Adrenal gland (tissue), 12 donors: ENCODE data around the gene CSF2. TPM values are rescaled to one million over a fixed set of nuclear protein-coding genes. Genes with fewer than 3 reads are reported as not detected.

Source experiments
- DNase-seq, 7 donors: peaks; one replicate each; pipeline ENCODE4 v3.0.0-alpha.2; 2019 to 2020
- H3K27ac ChIP-seq, 5 donors: fragments of 200-600 bp; sonication (generic) in 4 of 5; 1 replicate in 3 of 5; 2 replicates in 2 of 5; pipeline versions ENCODE4 v1.5.1 to v1.8.0; 2016 to 2020; ENCODE audit warnings: mild to moderate bottlenecking in 1 of 5
- H3K27me3 ChIP-seq: fragments of 200-600 bp; 2 replicates; pipeline ENCODE4 v1.8.0; 2021
- H3K36me3 ChIP-seq, 2 donors: fragments of 200-600 bp; replicated peaks in 1 of 2; 1 replicate in 1 of 2; 2 replicates in 1 of 2; pipeline versions ENCODE4 v1.5.1 to v1.8.0; 2018 to 2022
- H3K4me1 ChIP-seq, 2 donors: fragments of 200-600 bp; replicated peaks in 1 of 2; 1 replicate in 1 of 2; 2 replicates in 1 of 2; pipeline versions ENCODE4 v1.5.1 to v1.8.0; 2018 to 2021
- H3K4me3 ChIP-seq, 4 donors: fragments of 200-600 bp; sonication (generic) in 3 of 4; one replicate each; pipeline ENCODE4 v1.5.1; 2016 to 2018
- H3K9me3 ChIP-seq, 3 donors: fragments of 200-600 bp; sonication (generic) in 1 of 3; replicated peaks in 1 of 3; 1 replicate in 2 of 3; 2 replicates in 1 of 3; pipeline versions ENCODE4 v1.5.1 to v1.8.0; 2016 to 2021
- POLR2A ChIP-seq, 2 donors: fragments of 450-650 bp; IDR thresholded peaks; one replicate each; pipeline ENCODE4 v1.6.1; 2017; ENCODE audit warnings: antibody characterized with exemption in 2 of 2, mild to moderate bottlenecking in 2 of 2, moderate library complexity in 1 of 2
- WGBS, 4 donors: extraction: QIAGEN DNeasy Blood & Tissue Kit in 2 of 4; methylation state at CpG; one replicate each; pipeline versions ENCODE4 v1.1.5 to v1.1.7; 2013 to 2017; 5-methylcytosine and 5-hydroxymethylcytosine counted together
- intact Hi-C, 2 donors: fragments of 100-400 bp; cut with DNase I; formaldehyde crosslinking; loops; one replicate each; pipeline versions ENCODE4 v1.14.1 to v1.15.0; 2022 to 2023
- polyA plus RNA-seq, 3 donors: library from polyadenylated mRNA; stranded (reverse); fragments of 200-250 nt in 2 of 3; fragments of 350-450 nt in 1 of 3; fragmentation: Illumina TruSeq in 1 of 3; extraction: RNeasy Lipid Tissue Mini Kit (QIAGEN cat#74804) in 1 of 3; gene quantifications; one replicate each; pipeline ENCODE4 v1.2.3, GENCODE V29; 2013 to 2014
- total RNA-seq, 9 donors: library from RNA; depleted of rRNA in 4 of 9; stranded (reverse); fragments of >200 nt in 4 of 9; fragments of 120-200 nt in 1 of 9; fragmentation: NEBNext Ultra II Directional in 1 of 9; extraction: Animal tissue kit (Norgen Biotek cat#: 25700) in 1 of 9; gene quantifications; one replicate each; pipeline versions ENCODE4 v1.1.0 to v1.2.4, GENCODE V29; 2013 to 2023
- TF ChIP-seq, protein P1 (sequence below), 6 experiments: fragments of 450-650 bp in 4 of 6; fragments of 200-600 bp in 2 of 6; sonication (generic) in 1 of 6; IDR thresholded peaks; 1 replicate in 5 of 6; 2 replicates in 1 of 6; pipeline versions ENCODE4 v1.5.1 to v1.8.0; 2016 to 2021; ENCODE audit warnings: antibody characterized with exemption in 6 of 6, mild to moderate bottlenecking in 2 of 6, moderate library complexity in 1 of 6
- donor health status: healthy with polysubstance abuse.
- donor health status: Bipolar disorder and iron deficiency.
- donor health status: DM: yes; HTN: yes; CAD: no.
- donor health status: DM: no; HTN: no; CAD: no.
- donor health status: DM: no; HTN: no; CAD: no.
- donor health status: DM: yes; HTN: yes; CAD: no.

CSF2 gene
- total and polyA plus RNA-seq, 12 donors: 0.31 TPM; not detected in 11

DNA sequence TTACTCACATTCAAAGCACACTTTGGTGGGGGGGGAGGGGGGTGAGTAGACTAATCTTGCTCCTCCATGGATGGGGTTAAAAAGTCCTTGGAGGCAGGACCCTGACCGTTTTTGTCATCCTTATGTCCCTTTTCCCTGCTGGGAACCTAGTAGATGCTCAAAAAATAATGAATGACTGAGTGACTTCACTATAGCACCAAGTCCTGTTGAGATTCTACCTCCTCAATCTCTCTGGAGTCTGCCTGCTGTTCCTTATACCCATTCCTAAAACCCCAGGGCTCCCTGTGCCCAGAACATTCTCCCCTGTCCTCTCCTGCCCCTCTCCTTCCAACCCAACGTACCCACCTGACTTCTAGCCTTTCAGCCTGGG, 2.3 kb upstream of the CSF2 start:
- Histone ChIP-seq H3K27me3 (no peaks in the 10 kb centered on the region), H3K27ac (no peak overlapping the region), H3K36me3 (no peaks in the 10 kb centered on the region), H3K4me3 (no peak overlapping the region), H3K4me1 (no peaks in the 10 kb centered on the region), H3K9me3 (no peaks in the 10 kb centered on the region)
- no peak for TF ChIP-seq POLR2A (IDR thresholded peaks at IDR 0.05)
- TF ChIP-seq, protein P1, sequence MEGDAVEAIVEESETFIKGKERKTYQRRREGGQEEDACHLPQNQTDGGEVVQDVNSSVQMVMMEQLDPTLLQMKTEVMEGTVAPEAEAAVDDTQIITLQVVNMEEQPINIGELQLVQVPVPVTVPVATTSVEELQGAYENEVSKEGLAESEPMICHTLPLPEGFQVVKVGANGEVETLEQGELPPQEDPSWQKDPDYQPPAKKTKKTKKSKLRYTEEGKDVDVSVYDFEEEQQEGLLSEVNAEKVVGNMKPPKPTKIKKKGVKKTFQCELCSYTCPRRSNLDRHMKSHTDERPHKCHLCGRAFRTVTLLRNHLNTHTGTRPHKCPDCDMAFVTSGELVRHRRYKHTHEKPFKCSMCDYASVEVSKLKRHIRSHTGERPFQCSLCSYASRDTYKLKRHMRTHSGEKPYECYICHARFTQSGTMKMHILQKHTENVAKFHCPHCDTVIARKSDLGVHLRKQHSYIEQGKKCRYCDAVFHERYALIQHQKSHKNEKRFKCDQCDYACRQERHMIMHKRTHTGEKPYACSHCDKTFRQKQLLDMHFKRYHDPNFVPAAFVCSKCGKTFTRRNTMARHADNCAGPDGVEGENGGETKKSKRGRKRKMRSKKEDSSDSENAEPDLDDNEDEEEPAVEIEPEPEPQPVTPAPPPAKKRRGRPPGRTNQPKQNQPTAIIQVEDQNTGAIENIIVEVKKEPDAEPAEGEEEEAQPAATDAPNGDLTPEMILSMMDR (IDR thresholded peaks at IDR 0.05): no peak
- 65 to 81% (median 73%) methylated on average over 2 of the region's 2 CpGs for WGBS, 4 donors
- intact Hi-C loops: no loop called here
- no peak for DNase-seq

DNA sequence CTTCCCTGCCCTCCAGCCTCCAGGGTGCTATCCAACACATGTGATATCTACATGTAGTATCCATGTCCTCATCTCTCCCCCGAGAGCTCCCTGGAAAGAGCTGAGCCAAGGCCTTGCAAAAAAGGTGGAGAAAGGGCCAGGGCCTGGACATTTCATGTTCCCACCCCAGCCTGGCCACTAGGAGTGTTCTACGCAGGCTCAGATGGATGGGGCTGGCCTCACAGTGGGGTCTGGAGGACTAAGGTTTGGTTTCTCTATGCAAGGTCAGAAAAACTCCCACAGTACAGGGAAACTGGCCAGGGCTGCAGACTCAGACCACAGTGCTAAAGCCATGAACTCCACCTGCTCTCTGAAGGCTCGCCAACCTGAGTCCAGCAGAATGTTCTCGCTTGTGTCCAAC, 1.5 kb upstream of the CSF2 start:
- Histone ChIP-seq H3K27ac (no peak overlapping the region), H3K4me1 (no peaks in the 10 kb centered on the region), H3K4me3 (no peak overlapping the region), H3K36me3 (no peaks in the 10 kb centered on the region), H3K9me3 (no peaks in the 10 kb centered on the region), H3K27me3 (no peaks in the 10 kb centered on the region)
- no peak for DNase-seq
- intact Hi-C loops: no loop called here
- WGBS, 4 donors: 95 to 100% (median 98%) methylated on average over 1 to 4 of the region's 4 CpGs
- no peak for TF ChIP-seq POLR2A (IDR thresholded peaks at IDR 0.05)
- TF ChIP-seq, protein P1 (IDR thresholded peaks at IDR 0.05): no peak

GRCh38 chr5:132072528-132072927, 1.1 kb upstream of the CSF2 start:
- 87 to 100% (median 91%) methylated on average over 1 to 2 of the region's 2 CpGs; no CpG with 5 or more reads in 1 of the 4 donors for WGBS, 4 donors
- TF ChIP-seq, protein P1 (IDR thresholded peaks at IDR 0.05): no peak
- TF ChIP-seq POLR2A (IDR thresholded peaks at IDR 0.05): no peak
- DNase-seq: no peak
- Histone ChIP-seq H3K36me3 (no peaks in the 10 kb centered on the region), H3K4me1 (no peaks in the 10 kb centered on the region), H3K4me3 (no peak overlapping the region), H3K9me3 (no peaks in the 10 kb centered on the region), H3K27me3 (no peaks in the 10 kb centered on the region), H3K27ac (no peak overlapping the region)
- intact Hi-C loops: no loop called here

GRCh38 chr5:132074091-132074771, 642 bp downstream of the CSF2 start:
- WGBS, 4 donors: 90 to 95% (median 92%) methylated on average over 5 to 7 of the region's 7 CpGs; no CpG with 5 or more reads in 1 of the 4 donors
- no peaks in the 10 kb centered on the region for H3K4me1 ChIP-seq
- TF ChIP-seq, protein P1 (IDR thresholded peaks at IDR 0.05): no peak
- TF ChIP-seq POLR2A (IDR thresholded peaks at IDR 0.05): no peak
- H3K27me3 ChIP-seq: no peaks in the 10 kb centered on the region
- H3K9me3 ChIP-seq: no peaks in the 10 kb centered on the region
- H3K36me3 ChIP-seq: no peaks in the 10 kb centered on the region
- H3K4me3 ChIP-seq: no peak overlapping the region
- H3K27ac ChIP-seq: no peak overlapping the region
- intact Hi-C loops: no loop called here
- DNase-seq: no peak
